WERI-Rb-1 (cell line): ENCODE measurements around the gene ZCCHC14.

ENCODE experiments used
- DNase-seq: peaks from one replicate; pipeline ENCODE4 v3.0.0-alpha.2; 2020
- H3K27ac ChIP-seq: fragments of 250-450 bp; sonication (Bioruptor Pico); 2 replicates; pipeline ENCODE4 v1.5.1; 2020; ENCODE audit warnings: mild to moderate bottlenecking, moderate library complexity
- H3K27me3 ChIP-seq: fragments of 250-450 bp; sonication (Bioruptor Pico); 2 replicates; pipeline ENCODE4 v1.5.1; 2021; ENCODE audit warnings: mild to moderate bottlenecking, low read depth, moderate library complexity; ENCODE audit not compliant: insufficient read depth, severe bottlenecking
- H3K36me3 ChIP-seq: fragments of 250-450 bp; sonication (Bioruptor Pico); 2 replicates; pipeline ENCODE4 v1.5.1; 2020; ENCODE audit warnings: mild to moderate bottlenecking, moderate library complexity
- H3K4me3 ChIP-seq: 2 replicates; pipeline ENCODE4 v1.5.1; 2011; ENCODE audit warnings: low read depth, mild to moderate bottlenecking, control low read depth, low read length
- H3K9me3 ChIP-seq: fragments of 250-450 bp; sonication (Bioruptor Pico); 2 replicates; pipeline ENCODE4 v1.5.1; 2021; ENCODE audit warnings: mild to moderate bottlenecking, moderate library complexity; ENCODE audit not compliant: severe bottlenecking
- CTCF ChIP-seq: IDR thresholded peaks from 2 replicates; pipeline ENCODE4 v1.5.1; 2011; ENCODE audit warnings: low read depth, mild to moderate bottlenecking, control low read depth, inconsistent platforms, low read length

The ZCCHC14 gene

GRCh38 chr16:87421003-87421912 is 71.6 kb downstream of the ZCCHC14 start:
- TF ChIP-seq CTCF: no peak
- no peak overlapping the region for H3K4me3 ChIP-seq
- no peaks in the 10 kb centered on the region for H3K27me3 ChIP-seq
- no peaks in the 10 kb centered on the region for H3K9me3 ChIP-seq
- peaks cover 11% of the 10 kb centered on the region; the same call in 1 of the 2 replicates for H3K36me3 ChIP-seq
- no peak overlapping the region for H3K27ac ChIP-seq
- no peak for DNase-seq

DNA sequence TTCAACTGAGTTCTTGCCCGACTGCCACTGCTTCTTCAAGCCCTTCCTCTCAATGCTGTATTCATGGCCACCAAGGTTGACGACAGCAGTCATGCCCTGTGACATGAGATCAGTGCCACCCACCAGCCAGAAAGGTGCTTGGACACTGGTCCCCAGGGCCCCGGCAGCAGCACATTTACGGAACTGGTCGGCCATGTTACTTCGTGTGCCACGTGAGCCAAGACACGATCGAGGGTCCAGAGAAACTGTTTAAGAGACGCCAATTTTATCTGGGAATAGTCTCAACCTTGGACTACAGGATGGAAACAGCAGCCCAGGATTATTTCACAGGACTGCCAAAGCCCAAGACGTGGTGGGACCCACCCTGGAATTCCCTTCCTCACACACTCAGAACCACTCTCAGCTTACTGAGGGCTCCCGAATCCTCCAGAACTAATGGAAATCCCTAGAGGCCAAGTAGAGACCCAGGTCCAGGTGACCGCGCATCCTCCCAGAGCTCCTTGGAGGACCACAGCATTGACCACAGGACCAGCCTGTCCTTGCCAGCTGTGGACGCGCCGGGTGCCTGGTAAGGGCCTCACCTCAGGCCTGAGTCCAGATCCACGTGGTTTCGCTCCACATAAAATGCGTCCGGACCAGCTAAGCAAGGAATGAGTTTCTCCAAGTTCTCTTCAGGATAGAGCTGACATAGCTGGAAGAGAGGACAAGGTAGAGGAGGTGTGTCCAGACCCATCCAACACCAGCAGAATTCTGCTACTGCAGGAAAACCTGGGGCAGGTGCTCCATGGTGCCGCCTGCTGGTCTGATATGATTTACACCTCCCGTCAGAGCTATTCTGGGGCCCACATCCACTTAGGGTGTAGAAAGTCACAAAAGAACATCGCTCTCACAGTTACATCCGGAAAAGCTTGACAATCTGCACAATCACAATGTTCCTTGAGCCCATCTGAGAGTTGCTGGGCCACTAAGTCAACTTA is 72.5 kb downstream of the ZCCHC14 start:
- Histone ChIP-seq H3K27me3 (no peaks in the 10 kb centered on the region), H3K36me3 (peaks cover 15% of the 10 kb centered on the region; the same call in 1 of the 2 replicates), H3K4me3 (no peak overlapping the region), H3K27ac (no peak overlapping the region), H3K9me3 (no peaks in the 10 kb centered on the region)
- no peak for DNase-seq
- 0 out of 2 replicates have a peak, but pooled peaks have one; percentile 3 for TF ChIP-seq CTCF

- H3K4me3 ChIP-seq: no peak overlapping the region
- no peaks in the 10 kb centered on the region for H3K9me3 ChIP-seq
- no peak overlapping the region for H3K27ac ChIP-seq
- no peak for TF ChIP-seq CTCF
- H3K36me3 ChIP-seq: peaks cover 13% of the 10 kb centered on the region; the same call in 1 of the 2 replicates
- DNase-seq: no peak
- no peaks in the 10 kb centered on the region for H3K27me3 ChIP-seq
These were observed 74.2 kb downstream of the ZCCHC14 start for GRCh38 chr16:87418644-87419043.

- no peak overlapping the region for H3K4me3 ChIP-seq
- H3K27me3 ChIP-seq: no peaks in the 10 kb centered on the region
- H3K9me3 ChIP-seq: no peaks in the 10 kb centered on the region
- no peak for DNase-seq
- peaks cover 10% of the 10 kb centered on the region; the same call in 1 of the 2 replicates for H3K36me3 ChIP-seq
- TF ChIP-seq CTCF: no peak
- no peak overlapping the region for H3K27ac ChIP-seq
These were observed 74.6 kb downstream of the ZCCHC14 start for GRCh38 chr16:87418216-87418615.

GRCh38 chr16:87417528-87417910 is 75.3 kb downstream of the ZCCHC14 start:
- Histone ChIP-seq H3K27me3 (no peaks in the 10 kb centered on the region), H3K27ac (no peak overlapping the region), H3K36me3 (peaks cover 10% of the 10 kb centered on the region; the same call in 1 of the 2 replicates), H3K9me3 (no peaks in the 10 kb centered on the region), H3K4me3 (no peak overlapping the region)
- TF ChIP-seq CTCF: no peak
- no peak for DNase-seq
